ENCODE measurements around the gene RFTN1. TPM values are rescaled to one million over a fixed set of nuclear protein-coding genes. Genes with fewer than 3 reads are reported as not detected.

The RFTN1 gene
- total and polyA plus RNA-seq, 11 donors, result 17.1 to 40.8 (median 26.4) TPM

DNA sequence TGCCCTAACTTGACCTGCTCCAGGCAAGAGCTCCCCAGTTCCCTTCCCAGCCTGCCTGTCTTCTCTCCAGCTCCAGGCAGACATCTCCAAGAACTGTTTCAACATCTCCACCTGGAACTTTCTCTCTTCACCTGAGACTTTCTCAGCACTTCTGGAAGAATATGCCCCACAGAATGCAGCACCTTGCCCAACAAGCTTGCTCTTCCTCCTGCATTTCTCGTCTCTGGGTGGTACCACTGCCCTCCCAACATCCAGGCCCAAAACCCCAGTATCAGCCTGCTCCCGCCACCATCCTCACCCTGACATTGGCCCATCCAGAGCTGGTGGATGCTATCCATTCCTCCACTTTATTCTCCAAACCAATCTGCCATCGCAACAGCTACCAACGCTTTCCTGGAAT is 8.8 kb downstream of the RFTN1 start:
- ATAC-seq, result no peak
- WGBS, 4 donors, result 50 to 96% (median 84%) methylated on average over 4 of the region's 4 CpGs
- no peak for TF ChIP-seq POLR2A (IDR thresholded peaks at IDR 0.05)
- TF ChIP-seq, protein P1, sequence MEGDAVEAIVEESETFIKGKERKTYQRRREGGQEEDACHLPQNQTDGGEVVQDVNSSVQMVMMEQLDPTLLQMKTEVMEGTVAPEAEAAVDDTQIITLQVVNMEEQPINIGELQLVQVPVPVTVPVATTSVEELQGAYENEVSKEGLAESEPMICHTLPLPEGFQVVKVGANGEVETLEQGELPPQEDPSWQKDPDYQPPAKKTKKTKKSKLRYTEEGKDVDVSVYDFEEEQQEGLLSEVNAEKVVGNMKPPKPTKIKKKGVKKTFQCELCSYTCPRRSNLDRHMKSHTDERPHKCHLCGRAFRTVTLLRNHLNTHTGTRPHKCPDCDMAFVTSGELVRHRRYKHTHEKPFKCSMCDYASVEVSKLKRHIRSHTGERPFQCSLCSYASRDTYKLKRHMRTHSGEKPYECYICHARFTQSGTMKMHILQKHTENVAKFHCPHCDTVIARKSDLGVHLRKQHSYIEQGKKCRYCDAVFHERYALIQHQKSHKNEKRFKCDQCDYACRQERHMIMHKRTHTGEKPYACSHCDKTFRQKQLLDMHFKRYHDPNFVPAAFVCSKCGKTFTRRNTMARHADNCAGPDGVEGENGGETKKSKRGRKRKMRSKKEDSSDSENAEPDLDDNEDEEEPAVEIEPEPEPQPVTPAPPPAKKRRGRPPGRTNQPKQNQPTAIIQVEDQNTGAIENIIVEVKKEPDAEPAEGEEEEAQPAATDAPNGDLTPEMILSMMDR (IDR thresholded peaks at IDR 0.05), result no peak
- Histone ChIP-seq H3K9me3 (no peaks in the 10 kb centered on the region), H3K4me3 (no peak overlapping the region), H3K36me3 (peaks cover 0 to 18% (median 10%) of the 10 kb centered on the region in 9 donors), H3K27ac (peak overlapping the region in 1 of 12 donors; percentile 23), H3K4me1 (peaks cover 0 to 73% (median 20%) of the 10 kb centered on the region in 12 donors), H3K27me3 (no peaks in the 10 kb centered on the region)
- intact Hi-C loops (cut with DNase I), result loop anchor here in 2 of 10 donors (5.0 to 10.0 kb wide), 2 partner anchors 52 to 60 kb away; no protein-coding TSS in a partner anchor
- DNase-seq, result no peak

GRCh38 chr3:16504242-16504641 is 9.3 kb downstream of the RFTN1 start:
- H3K27me3 ChIP-seq, result no peaks in the 10 kb centered on the region
- H3K27ac ChIP-seq, result peak overlapping the region in 1 of 12 donors; percentile 23
- peaks cover 0 to 22% (median 10%) of the 10 kb centered on the region in 9 donors for H3K36me3 ChIP-seq
- peaks cover 0 to 68% (median 15%) of the 10 kb centered on the region in 12 donors for H3K4me1 ChIP-seq
- 89 to 97% (median 93%) methylated on average over 2 of the region's 2 CpGs for WGBS, 4 donors
- intact Hi-C loops (cut with DNase I), result loop anchor here in 2 of 10 donors (5.0 to 10.0 kb wide), 2 partner anchors 52 to 59 kb away; no protein-coding TSS in a partner anchor
- DNase-seq (no peak), ATAC-seq (peak in 1 of 4 donors; percentile 31)
- TF ChIP-seq, protein P1 (IDR thresholded peaks at IDR 0.05), result no peak
- no peaks in the 10 kb centered on the region for H3K9me3 ChIP-seq
- no peak overlapping the region for H3K4me3 ChIP-seq

GRCh38 chr3:16503191-16503776 is 10.2 kb downstream of the RFTN1 start:
- 80 to 90% (median 83%) methylated on average over 1 of the region's 1 CpG for WGBS, 4 donors
- TF ChIP-seq, protein P1 (IDR thresholded peaks at IDR 0.05), result no peak
- TF ChIP-seq POLR2A (IDR thresholded peaks at IDR 0.05), result no peak
- no peak overlapping the region for H3K4me3 ChIP-seq
- peaks cover 0 to 22% (median 10%) of the 10 kb centered on the region in 9 donors for H3K36me3 ChIP-seq
- no peak for ATAC-seq
- peaks cover 0 to 67% (median 9%) of the 10 kb centered on the region in 12 donors for H3K4me1 ChIP-seq
- intact Hi-C loops (cut with DNase I), result loop anchor here in 2 of 10 donors (5.0 to 10.0 kb wide), 2 partner anchors 51 to 58 kb away; no protein-coding TSS in a partner anchor
- no peaks in the 10 kb centered on the region for H3K27me3 ChIP-seq
- H3K9me3 ChIP-seq, result no peaks in the 10 kb centered on the region
- no peak overlapping the region for H3K27ac ChIP-seq
- no peak for DNase-seq

- intact Hi-C loops (cut with DNase I), result loop anchor here in 2 of 10 donors (5.0 to 10.0 kb wide), 2 partner anchors 50 to 58 kb away; no protein-coding TSS in a partner anchor
- TF ChIP-seq POLR2A (IDR thresholded peaks at IDR 0.05), result no peak
- TF ChIP-seq, protein P1 (IDR thresholded peaks at IDR 0.05), result no peak
- 80 to 85% (median 83%) methylated on average over 7 of the region's 7 CpGs for WGBS, 4 donors
- H3K27ac ChIP-seq, result no peak overlapping the region
- no peaks in the 10 kb centered on the region for H3K9me3 ChIP-seq
- DNase-seq, result no peak
- no peak overlapping the region for H3K4me3 ChIP-seq
- peak in 1 of 4 donors; percentile 10 for ATAC-seq
- no peaks in the 10 kb centered on the region for H3K27me3 ChIP-seq
- H3K4me1 ChIP-seq, result peaks cover 0 to 61% (median 7%) of the 10 kb centered on the region in 12 donors
- peaks cover 0 to 22% (median 10%) of the 10 kb centered on the region in 9 donors for H3K36me3 ChIP-seq
Observed at GRCh38 chr3:16502347-16502908, 11.1 kb downstream of the RFTN1 start.

Measured in heart left ventricle (tissue), 16 donors.